Stimulated activated CD4-positive, alpha-beta T cell treated with anti-CD3 and anti-CD28 coated beads, Interleukin-1b, Interleukin-23, amount 100 ng/mL, for 1 hour (primary cell): ENCODE measurements around the gene TUBB2B.
"Not testable (repeated sequence)": the region's sequence is repeated elsewhere in the genome, so short reads cannot be mapped to it uniquely, and the experiment has no call there.

Experiments used
- DNase-seq, 2 donors: peaks; one replicate each; pipeline ENCODE4 v3.0.0-alpha.2; 2020; ENCODE audit warnings: low read depth in 2 of 2

Gene TUBB2B

DNA sequence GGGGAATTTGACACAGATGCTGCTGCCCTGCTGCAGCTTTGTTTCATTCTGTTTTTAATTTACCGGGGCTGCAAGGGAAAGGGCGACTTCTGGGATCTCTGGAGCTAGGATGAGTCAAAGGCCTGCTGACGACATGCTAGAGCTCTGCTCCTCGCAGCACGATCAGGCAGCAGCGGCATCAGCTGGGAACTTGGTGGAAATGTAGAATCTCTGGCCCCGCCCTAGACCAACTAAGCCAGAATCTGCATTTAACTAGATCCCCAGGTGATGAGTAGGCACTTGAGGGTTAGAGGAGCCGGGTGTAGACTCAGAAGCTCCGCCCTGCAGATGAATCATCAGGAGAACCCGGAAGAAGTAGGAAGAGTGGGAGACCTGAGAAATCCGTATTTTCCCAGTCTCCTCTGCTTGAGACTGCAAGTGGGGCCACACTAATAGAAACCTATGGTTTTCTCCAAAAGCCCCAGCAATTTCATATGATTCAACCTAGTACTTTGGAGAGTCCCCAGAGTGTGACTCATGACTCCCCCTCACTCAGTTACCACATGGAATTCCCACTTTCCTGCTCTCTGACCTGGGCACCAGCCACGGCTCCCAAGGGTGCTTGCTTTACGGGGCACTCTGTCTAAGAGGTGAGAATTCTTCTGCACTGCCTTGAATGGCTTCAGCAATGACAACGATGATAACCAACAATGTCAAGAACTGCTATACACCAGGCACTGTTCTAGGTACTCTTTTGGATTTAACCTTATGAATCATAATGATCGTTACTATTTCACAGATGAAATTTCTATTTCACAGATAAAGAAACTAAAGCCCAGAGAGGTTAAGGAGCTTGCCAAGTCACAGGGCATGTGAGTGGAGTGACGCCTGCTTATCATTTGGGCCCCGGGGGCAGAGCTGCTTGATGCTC is 18.1 kb downstream of the TUBB2B start:
- DNase-seq, result peak in 1 of 2 donors; percentile 33

DNA sequence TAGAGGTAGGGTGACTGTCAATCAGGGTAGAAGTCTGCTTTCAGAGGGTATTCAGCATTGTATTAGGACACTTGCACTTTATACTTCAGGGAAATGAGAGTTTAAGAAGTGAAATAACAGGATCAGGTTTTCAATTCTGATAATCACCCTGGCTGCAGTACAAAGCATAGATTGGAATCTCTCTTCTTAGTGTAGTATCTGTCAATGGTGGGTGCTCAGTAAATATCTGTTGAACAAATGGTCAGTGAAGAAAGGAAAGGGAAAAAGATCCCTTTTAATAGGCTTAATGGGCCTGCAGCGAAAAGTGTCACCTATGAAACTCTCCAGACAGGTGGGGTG is 18.7 kb downstream of the TUBB2B start:
- DNase-seq, result no peak

GRCh38 chr6:3208098-3208774 is 19.2 kb downstream of the TUBB2B start:
- DNase-seq, result no peak

- DNase-seq, result no peak
Measured at GRCh38 chr6:3206339-3207015, 21.0 kb downstream of the TUBB2B start.

DNA sequence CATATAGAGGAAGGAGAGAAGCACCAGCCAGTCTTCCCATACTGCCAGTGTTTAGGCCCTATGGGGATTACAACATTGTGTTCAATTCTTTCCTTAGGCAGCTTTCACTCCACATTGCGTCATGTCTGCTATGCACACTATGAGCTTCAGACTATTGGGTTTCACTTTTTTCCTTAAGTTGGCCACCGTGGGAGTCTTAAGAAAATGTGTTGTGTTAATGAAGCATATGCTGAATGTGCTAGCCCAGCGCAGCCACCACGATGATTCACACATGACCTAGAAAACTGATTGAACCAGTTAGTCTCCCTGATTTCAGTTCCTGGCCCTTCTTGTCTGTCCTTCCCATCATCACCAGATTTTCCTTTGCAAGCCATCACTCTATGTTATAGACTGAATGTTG is 21.5 kb downstream of the TUBB2B start:
- no peak for DNase-seq

DNA sequence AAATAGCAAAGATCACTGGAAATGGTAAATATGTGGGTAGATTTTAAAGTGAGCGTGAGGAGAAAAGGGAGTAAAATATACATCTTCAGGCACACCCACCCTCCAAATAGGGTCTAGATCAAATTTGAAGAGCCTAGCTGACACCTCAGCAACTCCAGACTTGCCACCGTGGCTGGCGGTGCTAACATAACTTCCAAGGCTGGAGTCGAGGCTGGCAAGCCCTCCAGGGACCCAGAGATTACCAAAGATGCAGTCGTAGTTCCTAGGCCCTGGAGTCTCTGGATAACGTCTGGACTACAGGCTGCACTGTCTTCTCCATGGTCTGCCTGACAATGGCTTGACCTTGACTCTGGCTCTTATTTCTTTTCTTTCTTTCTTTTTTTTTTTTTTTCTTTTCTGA is 22.5 kb downstream of the TUBB2B start:
- no peak for DNase-seq

- DNase-seq, result no peak
Measured at GRCh38 chr6:3202999-3203696, 24.3 kb downstream of the TUBB2B start.

DNA sequence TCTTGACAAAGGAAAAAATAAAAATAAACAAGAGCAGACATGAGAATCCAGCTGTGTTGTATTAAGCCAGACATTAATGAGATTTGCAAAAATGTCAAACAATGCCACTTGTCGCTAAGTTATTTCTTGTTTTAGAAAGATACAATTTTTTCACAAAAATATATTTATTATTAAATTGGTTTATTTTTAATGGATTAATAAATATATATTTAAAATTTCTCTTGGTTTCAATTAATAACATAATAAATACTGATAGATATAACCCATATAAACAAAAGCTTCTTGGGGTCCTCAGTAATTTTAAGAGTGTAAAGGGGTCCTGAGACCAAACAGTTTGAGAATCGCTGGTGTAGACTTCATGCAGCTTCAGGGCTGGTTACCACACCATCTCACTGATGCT is 26.1 kb downstream of the TUBB2B start:
- no peak for DNase-seq

DNA sequence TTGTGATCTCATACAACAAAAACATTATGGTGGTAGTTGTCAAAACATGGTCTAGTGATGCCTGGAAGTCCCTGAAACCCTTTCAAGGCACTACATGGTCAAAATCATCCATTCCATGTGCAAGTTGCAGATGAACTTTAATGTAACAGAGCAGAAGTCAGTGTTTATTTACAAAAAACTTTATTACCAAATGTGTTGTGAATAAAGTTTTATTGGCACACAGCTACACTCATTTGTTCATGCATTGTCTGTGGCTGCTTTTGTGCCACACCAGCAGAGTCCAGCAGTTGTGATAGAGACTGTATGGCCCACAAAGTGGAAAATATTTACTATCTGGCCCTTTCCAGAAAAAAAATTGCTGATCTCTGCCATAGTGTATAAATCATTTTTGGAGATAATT is 26.8 kb downstream of the TUBB2B start:
- DNase-seq, result no peak

- no peak for DNase-seq
Measured at GRCh38 chr6:3199382-3199781, 28.1 kb downstream of the TUBB2B start.

DNA sequence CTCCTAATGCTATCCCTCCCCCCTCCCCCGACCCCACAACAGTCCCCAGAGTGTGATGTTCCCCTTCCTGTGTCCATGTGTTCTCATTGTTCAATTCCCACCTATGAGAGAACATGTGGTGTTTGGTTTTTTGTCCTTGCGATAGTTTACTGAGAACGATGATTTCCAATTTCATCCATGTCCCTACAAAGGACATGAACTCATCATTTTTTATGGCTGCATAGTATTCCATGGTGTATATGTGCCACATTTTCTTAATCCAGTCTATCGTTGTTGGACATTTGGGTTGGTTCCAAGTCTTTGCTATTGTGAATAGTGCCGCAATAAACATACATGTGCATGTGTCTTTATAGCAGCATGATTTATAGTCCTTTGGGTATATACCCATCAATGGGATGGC is 29.7 kb downstream of the TUBB2B start:
- not testable (repeated sequence) for DNase-seq

- DNase-seq, result no peak
Measured at GRCh38 chr6:3196770-3197169, 30.7 kb downstream of the TUBB2B start.

- DNase-seq, result no peak
Measured at GRCh38 chr6:3195695-3196497, 31.6 kb downstream of the TUBB2B start.

- DNase-seq, result no peak
Measured at GRCh38 chr6:3195420-3195694, 32.1 kb downstream of the TUBB2B start.

DNA sequence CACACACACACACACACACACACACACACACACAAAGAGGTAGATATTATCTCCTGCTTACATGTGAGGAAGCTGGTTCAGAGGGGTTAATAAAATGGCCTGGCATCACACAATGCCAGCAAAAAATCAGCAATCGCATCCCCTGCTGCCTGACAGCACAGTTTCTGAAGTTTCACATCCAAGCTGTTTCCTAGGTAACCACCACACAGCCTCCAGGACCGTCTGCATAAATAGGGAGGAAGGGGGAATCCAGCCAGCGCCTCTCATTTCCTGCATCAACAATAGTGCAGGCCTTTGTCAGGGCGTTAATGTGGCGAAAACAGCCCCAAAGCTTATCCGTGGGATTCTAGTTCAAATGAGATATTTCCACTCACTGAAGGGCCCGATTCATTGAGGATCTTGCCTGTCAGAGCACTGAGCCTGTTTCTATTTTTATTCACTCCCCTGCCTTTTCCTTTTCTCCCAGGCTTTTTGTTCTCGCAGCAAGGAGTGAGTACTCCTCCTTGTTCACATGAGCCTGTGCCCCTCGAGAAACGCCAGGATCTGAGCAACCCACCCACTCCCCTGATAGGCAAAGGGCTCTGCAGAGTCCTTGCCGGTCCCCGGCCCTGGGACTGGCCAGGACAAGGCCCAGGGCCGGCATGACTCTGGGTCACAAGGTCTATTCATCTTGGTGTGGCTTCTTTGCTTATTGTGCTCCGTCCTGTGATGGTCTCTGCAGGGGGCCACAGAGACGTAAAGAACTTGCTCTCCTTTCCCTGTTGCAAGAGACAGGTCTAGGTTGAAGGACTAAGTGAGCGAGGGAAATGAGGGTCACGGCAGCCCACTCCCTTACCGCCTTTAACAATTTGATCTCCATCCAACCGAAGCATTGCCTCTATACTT is 32.7 kb downstream of the TUBB2B start:
- DNase-seq, result no peak

DNA sequence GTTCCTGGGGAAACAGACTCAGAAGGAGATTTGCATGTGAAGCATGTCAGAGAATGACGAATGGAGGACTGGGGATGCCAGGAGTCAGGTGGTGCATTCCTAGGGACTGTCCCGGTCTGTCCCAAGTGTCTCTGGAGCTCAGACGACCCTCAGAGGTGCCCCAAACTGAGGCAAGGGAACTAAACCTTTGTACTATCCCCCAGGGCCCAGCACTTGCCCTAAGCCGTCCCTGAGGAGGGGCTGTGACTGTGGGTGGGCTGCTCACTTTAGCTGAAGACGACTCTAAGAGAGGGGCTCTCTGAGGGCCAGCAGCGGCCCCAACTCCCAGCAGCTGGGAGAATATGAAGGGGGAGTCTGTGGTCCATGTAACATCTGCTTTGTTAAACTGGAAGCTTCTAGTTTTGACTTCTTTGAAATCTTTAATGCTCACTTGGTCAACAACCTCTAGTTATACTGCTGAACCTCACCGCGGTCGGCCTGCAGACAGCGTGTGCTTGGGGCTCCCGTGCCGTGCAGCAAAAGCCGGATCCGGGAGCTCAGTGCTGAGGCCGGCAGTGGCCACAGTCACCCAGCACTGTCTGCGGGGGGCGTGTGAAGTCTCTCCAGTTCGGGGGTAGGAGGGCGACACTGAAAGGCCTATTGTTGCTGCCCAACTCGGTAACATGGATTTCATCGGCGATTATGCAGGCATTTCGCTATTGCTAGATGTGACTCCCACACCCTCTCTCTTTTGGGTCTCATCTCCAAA is 34.2 kb downstream of the TUBB2B start:
- DNase-seq, result no peak

DNA sequence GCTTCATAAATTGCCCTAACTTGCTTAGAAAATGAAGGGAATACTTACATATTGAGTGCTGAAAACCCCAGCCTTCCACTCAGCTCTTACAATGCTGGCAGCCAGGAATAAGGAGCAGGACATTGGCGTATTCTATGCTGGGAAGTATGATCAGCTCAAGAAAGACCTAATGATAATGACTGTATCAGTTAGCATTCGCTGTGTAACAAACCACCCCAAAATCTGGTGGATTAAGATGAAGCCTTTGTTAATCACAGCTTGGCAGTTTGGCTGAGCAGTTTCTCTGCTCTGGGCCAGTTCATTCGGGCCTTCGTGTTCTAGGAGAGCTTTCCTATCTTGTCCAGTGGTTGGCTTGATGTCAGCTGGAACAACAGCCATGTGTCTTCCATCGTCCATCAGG is 36.7 kb downstream of the TUBB2B start:
- no peak for DNase-seq

GRCh38 chr6:3190056-3190455 is 37.4 kb downstream of the TUBB2B start:
- no peak for DNase-seq

DNA sequence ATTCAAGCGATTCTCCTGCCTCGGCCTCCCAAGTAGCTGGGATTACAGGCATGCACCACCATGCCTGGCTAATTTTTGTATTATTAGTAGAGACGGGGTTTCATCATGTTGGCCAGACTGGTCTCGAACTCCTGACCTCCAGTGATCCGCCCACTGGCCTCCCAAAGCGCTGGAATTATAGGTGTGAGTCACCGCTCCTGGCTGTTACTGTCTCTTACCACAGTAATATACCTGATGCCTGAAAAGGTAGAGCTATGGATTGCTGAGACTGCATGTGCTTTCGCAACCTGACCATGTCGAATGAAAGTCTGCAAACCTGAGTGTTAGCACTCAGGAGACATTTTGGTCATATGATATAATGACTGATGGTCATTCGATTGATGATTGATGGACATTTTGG is 38.3 kb downstream of the TUBB2B start:
- DNase-seq, result not testable (repeated sequence)

- DNase-seq, result no peak
Measured at GRCh38 chr6:3188262-3188661, 39.2 kb downstream of the TUBB2B start.
